ENCODE data around the gene SPNS2. TPM values are rescaled to one million over a fixed set of nuclear protein-coding genes. Genes with fewer than 3 reads are reported as not detected.

The SPNS2 gene
- total RNA-seq, 1 experiment from 2014 or later, result 2.6 TPM

DNA sequence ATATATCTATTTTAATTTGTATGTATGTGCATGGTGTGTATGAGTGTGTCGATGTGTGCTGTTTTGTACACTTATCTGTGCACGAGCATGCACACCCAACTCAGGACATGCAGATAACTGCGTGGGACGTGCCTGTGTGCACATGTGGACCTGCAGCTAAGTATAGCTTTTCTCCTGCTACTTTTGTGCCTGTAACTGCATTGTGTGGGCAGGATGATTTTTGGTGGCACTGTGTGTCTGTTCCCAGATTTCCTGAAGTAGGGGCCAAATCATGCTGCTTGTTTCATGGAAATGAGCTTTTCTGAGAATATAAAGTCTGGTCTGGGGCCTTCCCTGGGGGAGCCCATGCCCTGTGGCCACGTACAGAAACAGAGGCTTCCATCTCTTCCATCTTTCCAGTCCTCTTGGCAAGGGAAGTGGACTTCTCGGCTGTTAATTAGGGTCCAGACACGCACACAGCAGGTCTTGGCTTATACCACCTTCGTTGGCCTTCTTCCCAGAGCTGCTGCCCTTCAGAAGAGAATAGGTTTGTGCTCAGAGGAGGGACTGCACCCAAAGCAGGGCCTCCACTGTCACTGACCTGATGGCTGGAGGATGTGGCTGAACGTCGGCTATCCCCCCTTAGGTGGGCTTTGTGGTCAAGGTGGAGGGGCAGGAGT, 34.7 kb upstream of the SPNS2 start:
- ChIA-PET POLR2A (ENCODE audit: unreplicated experiment) (no interaction called here), CTCF (no interaction called here)
- H3K27ac ChIP-seq (ENCODE audit: low read length), result no peak overlapping the region
- H3K9ac ChIP-seq (ENCODE audit: low read length), result no peak overlapping the region
- H3K4me3 ChIP-seq (ENCODE audit: low read length), result no peak overlapping the region
- no peak for DNase-seq
- no peak for TF ChIP-seq EZH2 (IDR thresholded peaks at IDR 0.05; ENCODE audit: low read length, unreplicated experiment)
- no peak for TF ChIP-seq EZH2phosphoT487 (IDR thresholded peaks at IDR 0.05; ENCODE audit: borderline replicate concordance, low read length)
- TF ChIP-seq, protein P1, sequence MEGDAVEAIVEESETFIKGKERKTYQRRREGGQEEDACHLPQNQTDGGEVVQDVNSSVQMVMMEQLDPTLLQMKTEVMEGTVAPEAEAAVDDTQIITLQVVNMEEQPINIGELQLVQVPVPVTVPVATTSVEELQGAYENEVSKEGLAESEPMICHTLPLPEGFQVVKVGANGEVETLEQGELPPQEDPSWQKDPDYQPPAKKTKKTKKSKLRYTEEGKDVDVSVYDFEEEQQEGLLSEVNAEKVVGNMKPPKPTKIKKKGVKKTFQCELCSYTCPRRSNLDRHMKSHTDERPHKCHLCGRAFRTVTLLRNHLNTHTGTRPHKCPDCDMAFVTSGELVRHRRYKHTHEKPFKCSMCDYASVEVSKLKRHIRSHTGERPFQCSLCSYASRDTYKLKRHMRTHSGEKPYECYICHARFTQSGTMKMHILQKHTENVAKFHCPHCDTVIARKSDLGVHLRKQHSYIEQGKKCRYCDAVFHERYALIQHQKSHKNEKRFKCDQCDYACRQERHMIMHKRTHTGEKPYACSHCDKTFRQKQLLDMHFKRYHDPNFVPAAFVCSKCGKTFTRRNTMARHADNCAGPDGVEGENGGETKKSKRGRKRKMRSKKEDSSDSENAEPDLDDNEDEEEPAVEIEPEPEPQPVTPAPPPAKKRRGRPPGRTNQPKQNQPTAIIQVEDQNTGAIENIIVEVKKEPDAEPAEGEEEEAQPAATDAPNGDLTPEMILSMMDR (conservative IDR thresholded peaks at IDR 0.05; ENCODE audit: low read depth, low read length), result no peak
- ATAC-seq, result no peak
- intact Hi-C loops (cut with micrococcal nuclease), result no loop called here
- BruUV-seq (replicated peaks), result no TSS peak
- no peaks in the 10 kb centered on the region for H4K20me1 ChIP-seq (ENCODE audit: low read length)
- no peaks in the 10 kb centered on the region for H3K9me2 ChIP-seq (replicated peaks; ENCODE audit: low read length)
- no peaks in the 10 kb centered on the region for H3K27me3 ChIP-seq (ENCODE audit: low read length)
- H3K9me3 ChIP-seq (ENCODE audit: low read length), result no peaks in the 10 kb centered on the region
- no peak overlapping the region for H3K4me2 ChIP-seq (ENCODE audit: low read length)
- no peak overlapping the region for H2AFZ ChIP-seq (ENCODE audit: low read length)
- no peaks in the 10 kb centered on the region for H3K79me2 ChIP-seq (ENCODE audit: low read length)
- no peaks in the 10 kb centered on the region for H3K4me1 ChIP-seq (ENCODE audit: insufficient read depth, low read length)
- no peaks in the 10 kb centered on the region for H3K36me3 ChIP-seq (ENCODE audit: low read depth, low read length)
- no peaks in the 10 kb centered on the region for H3F3A ChIP-seq (ENCODE audit: low read length, unreplicated experiment)

DNA sequence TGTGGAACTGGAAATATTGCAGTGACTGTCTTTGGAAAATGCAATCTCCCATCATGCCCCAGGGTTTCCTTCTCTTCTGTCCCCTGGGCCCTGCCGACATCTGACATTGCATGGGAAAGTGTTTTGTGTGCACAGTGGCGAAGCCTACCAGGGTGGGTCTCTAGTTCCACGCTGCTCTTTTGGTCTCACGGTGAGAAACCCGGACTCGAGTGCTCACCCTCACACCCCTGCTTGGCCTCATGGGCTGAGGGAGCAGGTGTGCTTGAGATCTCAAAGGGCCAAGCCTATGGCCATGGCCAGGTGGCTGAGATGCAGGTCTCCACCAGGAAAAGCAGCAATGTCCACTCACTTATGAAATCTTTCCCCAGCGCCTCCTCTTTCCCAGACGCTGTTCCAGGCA, 32.9 kb upstream of the SPNS2 start:
- no peak overlapping the region for H3K9ac ChIP-seq (ENCODE audit: low read length)
- POLR2A ChIA-PET (ENCODE audit: unreplicated experiment), result no interaction called here
- no peak overlapping the region for H3K4me2 ChIP-seq (ENCODE audit: low read length)
- intact Hi-C loops (cut with micrococcal nuclease), result no loop called here
- no peaks in the 10 kb centered on the region for H3K4me1 ChIP-seq (ENCODE audit: insufficient read depth, low read length)
- no peak for DNase-seq
- H3K9me2 ChIP-seq (replicated peaks; ENCODE audit: low read length), result no peaks in the 10 kb centered on the region
- no peaks in the 10 kb centered on the region for H3K9me3 ChIP-seq (ENCODE audit: low read length)
- no peaks in the 10 kb centered on the region for H3K27me3 ChIP-seq (ENCODE audit: low read length)
- no peaks in the 10 kb centered on the region for H3K36me3 ChIP-seq (ENCODE audit: low read depth, low read length)
- no peaks in the 10 kb centered on the region for H4K20me1 ChIP-seq (ENCODE audit: low read length)
- no peak overlapping the region for H3K4me3 ChIP-seq (ENCODE audit: low read length)
- no TSS peak for BruUV-seq (replicated peaks)
- TF ChIP-seq EZH2phosphoT487 (IDR thresholded peaks at IDR 0.05; ENCODE audit: borderline replicate concordance, low read length) (no peak), EZH2 (IDR thresholded peaks at IDR 0.05; ENCODE audit: low read length, unreplicated experiment) (no peak)
- TF ChIP-seq, protein P1 (conservative IDR thresholded peaks at IDR 0.05; ENCODE audit: low read depth, low read length), result no peak
- no peak for ATAC-seq
- CTCF ChIA-PET, result no interaction called here
- no peaks in the 10 kb centered on the region for H3F3A ChIP-seq (ENCODE audit: low read length, unreplicated experiment)
- no peaks in the 10 kb centered on the region for H3K79me2 ChIP-seq (ENCODE audit: low read length)
- H2AFZ ChIP-seq (ENCODE audit: low read length), result no peak overlapping the region
- no peak overlapping the region for H3K27ac ChIP-seq (ENCODE audit: low read length)

DNA sequence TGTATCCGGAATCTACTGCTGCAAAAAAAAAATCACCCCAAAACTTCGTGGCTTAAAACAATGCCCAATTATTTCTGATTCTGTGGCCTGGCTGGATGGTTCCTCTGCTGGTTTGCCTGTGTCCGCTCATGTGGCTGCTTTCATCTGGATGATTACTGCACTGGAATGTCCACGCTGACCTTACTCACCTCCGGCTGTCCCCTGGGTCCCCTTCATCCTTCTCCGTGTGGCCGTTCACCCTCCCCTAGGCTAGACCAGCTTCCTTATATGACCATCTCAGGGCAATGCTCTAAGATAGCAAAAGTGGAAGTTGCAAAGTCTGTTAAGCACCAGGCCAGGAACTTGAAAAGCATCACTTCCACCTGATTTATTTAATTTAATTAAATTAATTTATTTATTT, 31.4 kb upstream of the SPNS2 start:
- H3K9ac ChIP-seq (ENCODE audit: low read length), result no peak overlapping the region
- CTCF ChIA-PET, result no interaction called here

More for the DNA sequence above, 31.4 kb upstream of the SPNS2 start:
- no peaks in the 10 kb centered on the region for H3K79me2 ChIP-seq (ENCODE audit: low read length)
- H3K9me3 ChIP-seq (ENCODE audit: low read length), result no peaks in the 10 kb centered on the region
- no peaks in the 10 kb centered on the region for H4K20me1 ChIP-seq (ENCODE audit: low read length)
- H3K4me3 ChIP-seq (ENCODE audit: low read length), result no peak overlapping the region
- no peaks in the 10 kb centered on the region for H3F3A ChIP-seq (ENCODE audit: low read length, unreplicated experiment)
- POLR2A ChIA-PET (ENCODE audit: unreplicated experiment), result no interaction called here
- TF ChIP-seq EZH2 (IDR thresholded peaks at IDR 0.05; ENCODE audit: low read length, unreplicated experiment) (no peak), EZH2phosphoT487 (IDR thresholded peaks at IDR 0.05; ENCODE audit: borderline replicate concordance, low read length) (no peak)
- TF ChIP-seq, protein P1 (conservative IDR thresholded peaks at IDR 0.05; ENCODE audit: low read depth, low read length), result no peak
- DNase-seq, result no peak
- intact Hi-C loops (cut with micrococcal nuclease), result no loop called here
- no peak overlapping the region for H3K4me2 ChIP-seq (ENCODE audit: low read length)
- H3K27ac ChIP-seq (ENCODE audit: low read length), result no peak overlapping the region
- no peaks in the 10 kb centered on the region for H3K27me3 ChIP-seq (ENCODE audit: low read length)
- H3K4me1 ChIP-seq (ENCODE audit: insufficient read depth, low read length), result no peaks in the 10 kb centered on the region
- no peaks in the 10 kb centered on the region for H3K36me3 ChIP-seq (ENCODE audit: low read depth, low read length)
- no peak for ATAC-seq
- no peak overlapping the region for H2AFZ ChIP-seq (ENCODE audit: low read length)
- H3K9me2 ChIP-seq (replicated peaks; ENCODE audit: low read length), result no peaks in the 10 kb centered on the region
- no TSS peak for BruUV-seq (replicated peaks)
